Left ventricle myocardium inferior (tissue), 1 donor: ENCODE measurements around the gene RPAIN. TPM values are rescaled to one million over a fixed set of nuclear protein-coding genes. Genes with fewer than 3 reads are reported as not detected.

Source experiments
- DNase-seq: peaks from one replicate; pipeline ENCODE4 v3.0.0-alpha.2; 2020
- H3K27ac ChIP-seq: fragments of 200-600 bp; replicated peaks from 2 replicates; pipeline ENCODE4 v1.8.0; 2021
- H3K27me3 ChIP-seq: fragments of 200-600 bp; 2 replicates; pipeline ENCODE4 v1.8.0; 2021; ENCODE audit warnings: low read depth
- H3K36me3 ChIP-seq: fragments of 200-600 bp; 2 replicates; pipeline ENCODE4 v1.8.0; 2021
- H3K4me1 ChIP-seq: fragments of 200-600 bp; 2 replicates; pipeline ENCODE4 v1.8.0; 2021
- H3K4me3 ChIP-seq: fragments of 200-600 bp; 2 replicates; pipeline ENCODE4 v1.8.0; 2021; ENCODE audit warnings: mild to moderate bottlenecking, moderate library complexity
- H3K9me3 ChIP-seq: fragments of 200-600 bp; replicated peaks from 2 replicates; pipeline ENCODE4 v1.8.0; 2021
- intact Hi-C: fragments of 100-400 bp; cut with micrococcal nuclease; formaldehyde crosslinking; loops from one replicate; pipeline ENCODE4 v1.11.0; 2022
- long read RNA-seq: library from polyadenylated mRNA; unstranded; transcript quantifications from one replicate; pipeline ENCODE4 v2.0.0, GENCODE V29; 2021
- total RNA-seq: library from RNA; stranded (reverse); fragmentation: NEBNext Ultra II Directional; extraction: Animal tissue kit (Norgen Biotek cat#: 25700); gene quantifications from one replicate; pipeline ENCODE4 v1.2.1, GENCODE V29; 2021
- TF ChIP-seq, protein P1 (sequence below): fragments of 200-600 bp; IDR thresholded peaks from 2 replicates; pipeline ENCODE4 v1.8.0; 2021; ENCODE audit warnings: antibody characterized with exemption, mild to moderate bottlenecking, borderline replicate concordance
- donor health status: DM: no; HTN: yes; CAD: no; lungs with severe emphysema.

The RPAIN gene, protein sequence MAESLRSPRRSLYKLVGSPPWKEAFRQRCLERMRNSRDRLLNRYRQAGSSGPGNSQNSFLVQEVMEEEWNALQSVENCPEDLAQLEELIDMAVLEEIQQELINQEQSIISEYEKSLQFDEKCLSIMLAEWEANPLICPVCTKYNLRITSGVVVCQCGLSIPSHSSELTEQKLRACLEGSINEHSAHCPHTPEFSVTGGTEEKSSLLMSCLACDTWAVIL
- total RNA-seq = 28.4 TPM
- long read RNA-seq, transcript RPAIN-202 (6 exons, 1,394 nt) = minor isoform, 5 of 59 reads
- long read RNA-seq, transcript RPAIN-203 (7 exons, 1,535 nt) = minor isoform, 11 of 59 reads
- long read RNA-seq, transcript RPAIN-205 (4 exons, 1,057 nt) = major isoform, 15 of 59 reads
- long read RNA-seq, partial matches to known transcripts = 0 of 59 reads
- long read RNA-seq, other reads (novel, unspliced or antisense) = 24 of 59 reads

DNA sequence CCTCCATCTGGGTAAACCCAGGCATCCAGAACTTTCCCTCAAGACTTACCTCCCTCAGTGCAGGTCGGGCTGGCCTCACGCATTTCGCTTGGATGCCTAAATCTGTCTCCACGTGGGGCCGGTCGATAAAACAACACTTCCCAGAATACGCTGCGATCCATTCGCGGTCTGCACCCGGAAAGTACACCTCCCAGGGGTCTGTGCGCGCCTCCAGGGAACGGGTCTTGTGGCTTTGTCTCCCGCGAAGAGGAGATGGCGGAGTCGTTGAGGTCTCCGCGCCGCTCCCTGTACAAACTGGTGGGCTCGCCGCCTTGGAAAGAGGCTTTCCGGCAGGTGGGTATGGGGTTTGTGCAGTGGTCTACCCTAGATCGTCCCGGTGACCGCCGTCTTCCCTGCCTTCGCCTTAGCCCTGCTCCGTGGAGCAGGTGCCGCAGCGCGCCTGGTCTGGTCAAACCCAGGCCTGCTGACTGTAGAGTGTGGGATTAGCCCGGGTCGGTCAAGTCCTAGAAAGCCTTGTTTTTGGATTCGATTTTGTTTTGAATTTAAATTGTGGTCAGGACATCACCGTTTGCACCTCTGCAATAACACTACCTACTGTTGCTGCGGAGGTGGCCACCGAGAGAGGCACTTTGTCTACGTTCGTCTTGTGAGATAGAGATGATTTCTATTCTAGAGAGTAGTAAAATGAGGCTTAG, at the start of gene RPAIN:
Gene RPAIN, plus strand, starts transcription at position 224 of the 695 bp plus-strand sequence. Its CDS starts 29 bp downstream, at position 253.
- Histone ChIP-seq H3K36me3 (peaks cover 64% of the 10 kb centered on the region), H3K27ac (peak within 1 kb of the TSS; percentile 90), H3K4me3 (peak within 1 kb of the TSS; percentile 96), H3K27me3 (no peaks in the 10 kb centered on the region), H3K4me1 (peaks cover 67% of the 10 kb centered on the region), H3K9me3 (no peaks in the 10 kb centered on the region)
- peak; percentile 90 for DNase-seq
- TF ChIP-seq, protein P1, sequence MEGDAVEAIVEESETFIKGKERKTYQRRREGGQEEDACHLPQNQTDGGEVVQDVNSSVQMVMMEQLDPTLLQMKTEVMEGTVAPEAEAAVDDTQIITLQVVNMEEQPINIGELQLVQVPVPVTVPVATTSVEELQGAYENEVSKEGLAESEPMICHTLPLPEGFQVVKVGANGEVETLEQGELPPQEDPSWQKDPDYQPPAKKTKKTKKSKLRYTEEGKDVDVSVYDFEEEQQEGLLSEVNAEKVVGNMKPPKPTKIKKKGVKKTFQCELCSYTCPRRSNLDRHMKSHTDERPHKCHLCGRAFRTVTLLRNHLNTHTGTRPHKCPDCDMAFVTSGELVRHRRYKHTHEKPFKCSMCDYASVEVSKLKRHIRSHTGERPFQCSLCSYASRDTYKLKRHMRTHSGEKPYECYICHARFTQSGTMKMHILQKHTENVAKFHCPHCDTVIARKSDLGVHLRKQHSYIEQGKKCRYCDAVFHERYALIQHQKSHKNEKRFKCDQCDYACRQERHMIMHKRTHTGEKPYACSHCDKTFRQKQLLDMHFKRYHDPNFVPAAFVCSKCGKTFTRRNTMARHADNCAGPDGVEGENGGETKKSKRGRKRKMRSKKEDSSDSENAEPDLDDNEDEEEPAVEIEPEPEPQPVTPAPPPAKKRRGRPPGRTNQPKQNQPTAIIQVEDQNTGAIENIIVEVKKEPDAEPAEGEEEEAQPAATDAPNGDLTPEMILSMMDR = no peak
- intact Hi-C loops = no loop called here

DNA sequence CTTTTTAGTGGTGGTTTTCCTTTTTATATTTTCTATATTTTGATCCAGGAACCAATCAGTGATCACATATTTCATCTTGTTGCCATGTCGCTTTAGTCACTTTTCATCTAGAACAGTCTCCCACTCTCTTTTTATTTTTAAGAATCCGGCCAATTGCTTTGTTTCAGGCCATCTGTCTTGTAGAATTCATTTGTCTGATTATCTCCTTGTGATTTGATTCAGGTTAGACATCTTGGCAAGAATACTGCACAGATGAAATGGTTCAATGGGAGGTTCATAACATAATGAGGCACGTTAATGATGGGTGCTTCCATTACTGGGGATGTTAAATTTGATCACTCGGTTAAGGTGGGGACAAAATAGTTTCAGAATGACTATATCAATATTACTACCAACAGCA, 49.6 kb upstream of the RPAIN start:
- intact Hi-C loops = no loop called here
- H3K4me3 ChIP-seq = no peak overlapping the region
- DNase-seq = no peak
- TF ChIP-seq, protein P1 = no peak
- no peaks in the 10 kb centered on the region for H3K27me3 ChIP-seq
- H3K9me3 ChIP-seq = no peaks in the 10 kb centered on the region
- peaks cover 94% of the 10 kb centered on the region for H3K36me3 ChIP-seq
- no peaks in the 10 kb centered on the region for H3K4me1 ChIP-seq
- H3K27ac ChIP-seq = no peak overlapping the region

DNA sequence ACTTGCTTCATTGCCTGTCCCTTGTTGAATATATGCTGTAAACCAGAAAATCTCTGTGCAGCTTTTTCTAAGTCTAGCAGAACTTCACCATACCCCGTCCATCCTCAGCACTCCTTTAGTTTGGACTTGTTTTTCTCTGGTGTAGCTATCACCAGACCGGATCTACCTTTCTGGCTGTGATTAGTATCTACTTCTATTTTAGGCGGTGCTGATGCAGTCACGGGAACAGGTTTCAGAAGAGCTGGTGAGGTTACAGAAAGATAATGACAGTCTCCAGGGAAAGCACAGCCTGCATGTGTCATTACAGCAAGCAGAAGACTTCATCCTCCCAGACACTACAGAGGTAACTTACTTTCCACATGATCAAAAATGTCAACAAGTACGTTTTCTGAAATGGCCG, 46.9 kb upstream of the RPAIN start:
- H3K36me3 ChIP-seq = peaks cover 97% of the 10 kb centered on the region
- H3K4me1 ChIP-seq = no peaks in the 10 kb centered on the region
- H3K9me3 ChIP-seq = no peaks in the 10 kb centered on the region
- H3K27me3 ChIP-seq = no peaks in the 10 kb centered on the region
- TF ChIP-seq, protein P1 = no peak
- no peak for DNase-seq
- H3K27ac ChIP-seq = no peak overlapping the region
- intact Hi-C loops = no loop called here
- no peak overlapping the region for H3K4me3 ChIP-seq

DNA sequence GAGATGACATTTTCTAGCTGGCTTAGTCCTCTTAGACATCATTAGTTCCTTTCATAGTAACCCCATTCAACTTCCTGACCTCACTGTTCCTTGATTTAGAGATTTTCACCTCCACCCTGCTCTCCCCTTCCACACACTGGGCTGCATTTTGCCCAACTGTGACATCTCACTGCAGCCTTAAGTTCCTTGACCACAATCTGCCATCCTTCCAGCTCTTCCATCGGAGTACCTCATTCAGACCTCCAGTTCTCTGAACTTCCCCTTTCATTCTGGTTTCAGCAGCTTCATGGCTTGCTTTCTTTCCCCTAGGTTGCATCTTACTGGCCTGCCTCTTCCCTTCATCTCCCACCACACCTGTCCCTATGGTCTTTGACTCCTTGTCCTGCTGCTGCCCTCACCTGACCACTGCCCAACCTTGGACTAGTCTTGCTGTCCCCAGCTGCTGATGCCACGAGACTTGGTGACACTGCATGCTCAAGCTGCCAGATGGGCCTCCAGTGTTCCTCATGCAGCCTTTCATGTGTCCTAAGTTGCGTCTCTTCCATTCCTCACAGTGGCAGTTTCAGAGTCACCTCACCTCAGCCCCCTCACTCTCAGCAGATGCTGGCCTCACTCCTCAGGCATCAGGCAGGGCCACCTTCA, 41.3 kb upstream of the RPAIN start:
- Histone ChIP-seq H3K9me3 (no peaks in the 10 kb centered on the region), H3K27me3 (no peaks in the 10 kb centered on the region), H3K27ac (no peak overlapping the region), H3K4me1 (no peaks in the 10 kb centered on the region), H3K36me3 (peaks cover 100% of the 10 kb centered on the region), H3K4me3 (no peak overlapping the region)
- DNase-seq = no peak
- intact Hi-C loops = no loop called here
- TF ChIP-seq, protein P1 = no peak

DNA sequence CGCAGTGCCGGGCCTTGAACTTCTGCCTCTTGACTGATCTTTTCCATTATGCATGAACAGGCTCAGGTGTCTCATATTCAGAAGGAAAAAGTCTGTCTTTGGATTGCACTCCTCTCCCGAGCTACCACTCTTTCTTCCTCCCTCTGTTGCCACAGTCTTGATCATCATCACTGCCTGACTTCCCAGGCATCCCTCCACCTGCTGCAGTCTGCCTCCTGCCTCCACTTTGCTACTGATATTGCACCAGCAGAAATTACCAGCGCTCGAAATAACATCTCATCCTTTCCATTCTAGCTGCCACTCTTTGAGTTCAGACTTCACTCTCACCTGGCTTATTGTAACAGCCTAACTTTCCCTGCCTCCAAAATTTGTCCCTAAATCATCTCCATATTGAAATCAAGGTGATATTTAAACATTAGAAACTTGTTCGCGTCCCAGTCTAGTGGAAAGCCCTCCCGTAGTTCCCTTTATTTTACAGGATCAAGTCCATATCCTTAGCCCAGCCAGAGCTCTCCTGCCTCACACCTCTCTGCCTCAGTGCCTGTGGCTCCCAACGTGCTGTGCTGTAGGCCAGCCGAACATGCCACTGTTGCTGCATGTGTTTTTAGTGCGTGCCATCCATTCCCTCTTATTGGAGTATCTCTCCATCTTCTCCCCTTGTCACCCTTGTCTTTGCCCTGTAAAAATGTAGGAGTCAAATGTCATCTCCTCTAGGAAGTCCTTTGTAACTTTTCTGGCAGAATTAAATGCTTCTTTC, 40.5 kb upstream of the RPAIN start:
- no peak for DNase-seq
- Histone ChIP-seq H3K4me3 (no peak overlapping the region), H3K36me3 (peaks cover 100% of the 10 kb centered on the region), H3K9me3 (no peaks in the 10 kb centered on the region), H3K27me3 (no peaks in the 10 kb centered on the region), H3K4me1 (no peaks in the 10 kb centered on the region), H3K27ac (no peak overlapping the region)
- TF ChIP-seq, protein P1 = no peak
- intact Hi-C loops = no loop called here
